ENCODE data around the gene ATRN. TPM values are rescaled to one million over a fixed set of nuclear protein-coding genes. Genes with fewer than 3 reads are reported as not detected.

The ATRN gene
- polyA plus RNA-seq, 1 donor from 2014 or later = 27.5 TPM

DNA sequence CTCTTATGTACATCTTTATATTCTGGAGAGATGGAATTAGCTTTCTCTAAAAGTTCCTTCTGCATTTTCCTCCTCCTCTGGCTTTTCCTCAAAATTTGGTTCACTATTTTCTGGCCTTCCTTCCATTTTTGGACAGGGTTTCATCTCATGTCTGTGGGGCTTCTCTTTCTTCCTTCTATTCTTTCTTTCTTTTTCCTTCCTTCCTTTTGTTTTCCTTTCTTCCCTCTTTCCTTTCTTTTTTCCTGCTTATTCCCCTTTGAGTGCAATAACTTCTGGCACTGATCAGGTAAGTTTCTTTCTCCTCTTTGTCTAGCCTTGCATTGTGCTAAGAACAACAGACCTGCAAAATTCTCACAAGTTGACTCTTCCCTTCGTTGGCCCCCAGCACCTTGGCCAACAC lies 5.5 kb upstream of the ATRN start:
- no peaks in the 10 kb centered on the region for H3K9me3 ChIP-seq (ENCODE audit: low read length)
- no peak overlapping the region for H3K9ac ChIP-seq (ENCODE audit: low read length)

GRCh38 chr20:3470208-3470626 lies 601 bp upstream of the ATRN start:
- Histone ChIP-seq H2AFZ (ENCODE audit: low read depth, low read length) (peak overlapping the region; percentile 88), H3K36me3 (ENCODE audit: insufficient read depth, low read length) (no peaks in the 10 kb centered on the region), H3K27ac (ENCODE audit: low read length) (peak overlapping the region; percentile 86), H3K27me3 (ENCODE audit: insufficient read depth, low read depth, low read length) (no peaks in the 10 kb centered on the region), H3K9ac (ENCODE audit: low read length) (peak overlapping the region; percentile 89), H3K9me2 (ENCODE audit: insufficient read depth, low read length) (no peaks in the 10 kb centered on the region), H3K4me2 (ENCODE audit: low read length) (peak overlapping the region; percentile 68), H3K9me3 (ENCODE audit: low read length) (no peaks in the 10 kb centered on the region), H4K20me1 (ENCODE audit: insufficient read depth) (no peaks in the 10 kb centered on the region), H3K79me2 (replicated peaks; ENCODE audit: insufficient read depth, low read length) (peaks cover 26% of the 10 kb centered on the region), H3F3A (ENCODE audit: insufficient read depth, low read length, poor library complexity, severe bottlenecking) (no peaks in the 10 kb centered on the region), H3K4me3 (ENCODE audit: low read length) (peak overlapping the region; percentile 97)
- TF ChIP-seq TAF1 (IDR thresholded peaks at IDR 0.05; ENCODE audit: low read depth) (no peak), MXI1 (conservative IDR thresholded peaks at IDR 0.05; ENCODE audit: poor library complexity, severe bottlenecking) (no peak), POLR2AphosphoS5 (IDR thresholded peaks at IDR 0.05) (no peak), RAD21 (conservative IDR thresholded peaks at IDR 0.05) (no peak), EZH2 (IDR thresholded peaks at IDR 0.05; ENCODE audit: borderline replicate concordance, insufficient read depth, low read length, poor library complexity, severe bottlenecking) (no peak), SMC3 (conservative IDR thresholded peaks at IDR 0.05; ENCODE audit: poor library complexity) (no peak), EP300 (conservative IDR thresholded peaks at IDR 0.05; ENCODE audit: poor library complexity, severe bottlenecking) (no peak)
- TF ChIP-seq, protein P1, sequence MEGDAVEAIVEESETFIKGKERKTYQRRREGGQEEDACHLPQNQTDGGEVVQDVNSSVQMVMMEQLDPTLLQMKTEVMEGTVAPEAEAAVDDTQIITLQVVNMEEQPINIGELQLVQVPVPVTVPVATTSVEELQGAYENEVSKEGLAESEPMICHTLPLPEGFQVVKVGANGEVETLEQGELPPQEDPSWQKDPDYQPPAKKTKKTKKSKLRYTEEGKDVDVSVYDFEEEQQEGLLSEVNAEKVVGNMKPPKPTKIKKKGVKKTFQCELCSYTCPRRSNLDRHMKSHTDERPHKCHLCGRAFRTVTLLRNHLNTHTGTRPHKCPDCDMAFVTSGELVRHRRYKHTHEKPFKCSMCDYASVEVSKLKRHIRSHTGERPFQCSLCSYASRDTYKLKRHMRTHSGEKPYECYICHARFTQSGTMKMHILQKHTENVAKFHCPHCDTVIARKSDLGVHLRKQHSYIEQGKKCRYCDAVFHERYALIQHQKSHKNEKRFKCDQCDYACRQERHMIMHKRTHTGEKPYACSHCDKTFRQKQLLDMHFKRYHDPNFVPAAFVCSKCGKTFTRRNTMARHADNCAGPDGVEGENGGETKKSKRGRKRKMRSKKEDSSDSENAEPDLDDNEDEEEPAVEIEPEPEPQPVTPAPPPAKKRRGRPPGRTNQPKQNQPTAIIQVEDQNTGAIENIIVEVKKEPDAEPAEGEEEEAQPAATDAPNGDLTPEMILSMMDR (IDR thresholded peaks at IDR 0.05; ENCODE audit: poor library complexity, severe bottlenecking) = no peak
- TF ChIP-seq, protein P2, sequence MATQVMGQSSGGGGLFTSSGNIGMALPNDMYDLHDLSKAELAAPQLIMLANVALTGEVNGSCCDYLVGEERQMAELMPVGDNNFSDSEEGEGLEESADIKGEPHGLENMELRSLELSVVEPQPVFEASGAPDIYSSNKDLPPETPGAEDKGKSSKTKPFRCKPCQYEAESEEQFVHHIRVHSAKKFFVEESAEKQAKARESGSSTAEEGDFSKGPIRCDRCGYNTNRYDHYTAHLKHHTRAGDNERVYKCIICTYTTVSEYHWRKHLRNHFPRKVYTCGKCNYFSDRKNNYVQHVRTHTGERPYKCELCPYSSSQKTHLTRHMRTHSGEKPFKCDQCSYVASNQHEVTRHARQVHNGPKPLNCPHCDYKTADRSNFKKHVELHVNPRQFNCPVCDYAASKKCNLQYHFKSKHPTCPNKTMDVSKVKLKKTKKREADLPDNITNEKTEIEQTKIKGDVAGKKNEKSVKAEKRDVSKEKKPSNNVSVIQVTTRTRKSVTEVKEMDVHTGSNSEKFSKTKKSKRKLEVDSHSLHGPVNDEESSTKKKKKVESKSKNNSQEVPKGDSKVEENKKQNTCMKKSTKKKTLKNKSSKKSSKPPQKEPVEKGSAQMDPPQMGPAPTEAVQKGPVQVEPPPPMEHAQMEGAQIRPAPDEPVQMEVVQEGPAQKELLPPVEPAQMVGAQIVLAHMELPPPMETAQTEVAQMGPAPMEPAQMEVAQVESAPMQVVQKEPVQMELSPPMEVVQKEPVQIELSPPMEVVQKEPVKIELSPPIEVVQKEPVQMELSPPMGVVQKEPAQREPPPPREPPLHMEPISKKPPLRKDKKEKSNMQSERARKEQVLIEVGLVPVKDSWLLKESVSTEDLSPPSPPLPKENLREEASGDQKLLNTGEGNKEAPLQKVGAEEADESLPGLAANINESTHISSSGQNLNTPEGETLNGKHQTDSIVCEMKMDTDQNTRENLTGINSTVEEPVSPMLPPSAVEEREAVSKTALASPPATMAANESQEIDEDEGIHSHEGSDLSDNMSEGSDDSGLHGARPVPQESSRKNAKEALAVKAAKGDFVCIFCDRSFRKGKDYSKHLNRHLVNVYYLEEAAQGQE (IDR thresholded peaks at IDR 0.05; ENCODE audit: borderline replicate concordance) = no peak

More for the DNA sequence above, 5.5 kb upstream of the ATRN start:
- Histone ChIP-seq H3K4me2 (ENCODE audit: low read length) (no peak overlapping the region), H3K9me2 (ENCODE audit: insufficient read depth, low read length) (no peaks in the 10 kb centered on the region), H3K27me3 (ENCODE audit: insufficient read depth, low read depth, low read length) (no peaks in the 10 kb centered on the region), H2AFZ (ENCODE audit: low read depth, low read length) (no peak overlapping the region), H3K4me3 (ENCODE audit: low read length) (no peak overlapping the region), H4K20me1 (ENCODE audit: insufficient read depth) (no peaks in the 10 kb centered on the region), H3K79me2 (replicated peaks; ENCODE audit: insufficient read depth, low read length) (no peaks in the 10 kb centered on the region), H3K27ac (ENCODE audit: low read length) (no peak overlapping the region), H3K36me3 (ENCODE audit: insufficient read depth, low read length) (no peaks in the 10 kb centered on the region), H3F3A (ENCODE audit: insufficient read depth, low read length, poor library complexity, severe bottlenecking) (no peaks in the 10 kb centered on the region)
- TF ChIP-seq POLR2AphosphoS5 (IDR thresholded peaks at IDR 0.05) (no peak), TAF1 (IDR thresholded peaks at IDR 0.05; ENCODE audit: low read depth) (no peak), MXI1 (conservative IDR thresholded peaks at IDR 0.05; ENCODE audit: poor library complexity, severe bottlenecking) (no peak), SMC3 (conservative IDR thresholded peaks at IDR 0.05; ENCODE audit: poor library complexity) (no peak)
- TF ChIP-seq, protein P2 (IDR thresholded peaks at IDR 0.05; ENCODE audit: borderline replicate concordance) = no peak
